Suppressor macrophage treated with lipopolysaccharide for 4 hours (primary cell): ENCODE data around the gene S100A10.

ENCODE experiments used
- DNase-seq: peaks from one replicate; pipeline ENCODE4 v3.0.0-alpha.2; 2020

Gene S100A10

GRCh38 chr1:151960780-151961513, 32.7 kb downstream of the S100A10 start:
- DNase-seq, result no peak

- no peak for DNase-seq
These were observed 34.7 kb downstream of the S100A10 start for GRCh38 chr1:151958959-151959358.

GRCh38 chr1:151956957-151957497, 36.6 kb downstream of the S100A10 start:
- no peak for DNase-seq

GRCh38 chr1:151953409-151954094, 40.1 kb downstream of the S100A10 start:
- no peak for DNase-seq

GRCh38 chr1:151952811-151953210, 40.8 kb downstream of the S100A10 start:
- DNase-seq, result no peak

- DNase-seq, result no peak
These were observed 44.1 kb downstream of the S100A10 start for GRCh38 chr1:151949371-151950193.

GRCh38 chr1:151948506-151948905, 45.2 kb downstream of the S100A10 start:
- DNase-seq, result no peak

- DNase-seq, result no peak
These were observed 46.5 kb downstream of the S100A10 start for GRCh38 chr1:151947140-151947539.

- DNase-seq, result peak; percentile 98
These were observed 47.6 kb downstream of the S100A10 start for GRCh38 chr1:151945725-151946722.

- DNase-seq, result no peak
These were observed 48.6 kb downstream of the S100A10 start for GRCh38 chr1:151944857-151945575.

- peak; percentile 78 for DNase-seq
These were observed 49.4 kb downstream of the S100A10 start for GRCh38 chr1:151944126-151944856.

- DNase-seq, result no peak
These were observed 50.1 kb downstream of the S100A10 start for GRCh38 chr1:151943591-151943990.

- no peak for DNase-seq
These were observed 50.8 kb downstream of the S100A10 start for GRCh38 chr1:151942882-151943281.

- peak; percentile 26 for DNase-seq
These were observed 53.1 kb downstream of the S100A10 start for GRCh38 chr1:151940541-151940940.

- peak; percentile 28 for DNase-seq
These were observed 53.9 kb downstream of the S100A10 start for GRCh38 chr1:151939779-151940178.

GRCh38 chr1:151939141-151939540, 54.5 kb downstream of the S100A10 start:
- no peak for DNase-seq

GRCh38 chr1:151936653-151937052, 57.0 kb downstream of the S100A10 start:
- DNase-seq, result no peak

- DNase-seq, result no peak
These were observed 57.6 kb downstream of the S100A10 start for GRCh38 chr1:151935894-151936602.

- DNase-seq, result no peak
These were observed 58.5 kb downstream of the S100A10 start for GRCh38 chr1:151935154-151935553.

GRCh38 chr1:151934048-151934493, 59.6 kb downstream of the S100A10 start:
- DNase-seq, result peak; percentile 78
